Measurements from ENCODE around the gene KLK6. TPM values are rescaled to one million over a fixed set of nuclear protein-coding genes. Genes with fewer than 3 reads are reported as not detected.
A peak's percentile ranks its signal among the peaks of the same experiment; 100 is the strongest.

Gene KLK6
- polyA plus RNA-seq, 2 of the 4 experiments (the other 2 are of a cell fraction): 0.13 TPM; not detected in 1

- WGBS (ENCODE audit: missing lambda C conversion rate): 22% methylated on average over 12 of the region's 12 CpGs
- FAIRE-seq (no peak), DNase-seq (ENCODE audit: low read depth in 1 of 2, low spot score in 1 of 2) (no peak), ATAC-seq (peak; percentile 22 to 30)
- H3K27ac ChIP-seq: no peak overlapping the region
- H3K4me1 ChIP-seq: peaks cover 6% of the 10 kb centered on the region; the same call in 2 of the 3 replicates
- peak overlapping the region; percentile 35 for H3K4me3 ChIP-seq
- ChIA-PET CTCF (interaction anchor here (0.6 to 4.0 kb wide), 6 partner anchors 10 to 164 kb away, joined by 3 to 21 read pairs (median 4); no protein-coding TSS in a partner anchor), POLR2A (no interaction called here)
- no peaks in the 10 kb centered on the region for H3K9me3 ChIP-seq
- H3K4me2 ChIP-seq: peak overlapping the region; percentile 79
- no peak for TF ChIP-seq TFCP2L1 (CRISPR knock-in tag; IDR thresholded peaks at IDR 0.05)
- no peak for TF ChIP-seq SMC3 (IDR thresholded peaks at IDR 0.05)
- no peak for TF ChIP-seq E2F6 (IDR thresholded peaks at IDR 0.05; ENCODE audit: borderline replicate concordance, low read depth)
- TF ChIP-seq ELK1 (IDR thresholded peaks at IDR 0.05; ENCODE audit: low read depth, low read length): no peak
- no peak for TF ChIP-seq HDAC2 (IDR thresholded peaks at IDR 0.05)
Measured at GRCh38 chr19:51002089-51002532, 32.7 kb upstream of the KLK6 start.

- WGBS (ENCODE audit: missing lambda C conversion rate): 32% methylated on average over 6 of the region's 7 CpGs
- DNase-seq (ENCODE audit: low read depth in 1 of 2, low spot score in 1 of 2) (no peak), FAIRE-seq (no peak), ATAC-seq (peak in 1 of 2 experiments; percentile 12; a peak in 1 of 6 replicates)
- Histone ChIP-seq H3K9me3 (no peaks in the 10 kb centered on the region), H3K27ac (no peak within 1 kb of the TSS), H3K4me3 (peak within 1 kb of the TSS; percentile 35), H3K4me2 (peak within 1 kb of the TSS; percentile 79), H3K4me1 (peaks cover 6% of the 10 kb centered on the region; the same call in 2 of the 3 replicates)
- ChIA-PET POLR2A (no interaction called here), CTCF (interaction anchor here (0.6 to 4.0 kb wide), 3 partner anchors 15 to 39 kb away, joined by 3 to 21 read pairs (median 3); no protein-coding TSS in a partner anchor)
- TF ChIP-seq BCL3 (IDR thresholded peaks at IDR 0.05) (no peak), HEYL (CRISPR knock-in tag; IDR thresholded peaks at IDR 0.05) (no peak), BHLHE40 (IDR thresholded peaks at IDR 0.05; ENCODE audit: low read depth, low read length) (no peak), MAX (IDR thresholded peaks at IDR 0.05) (no peak), USF2 (IDR thresholded peaks at IDR 0.05) (no peak), JUNB (IDR thresholded peaks at IDR 0.05) (no peak), HOXB13 (CRISPR knock-in tag; IDR thresholded peaks at IDR 0.05; ENCODE audit: low read depth) (no peak), CHD4 (IDR thresholded peaks at IDR 0.05; ENCODE audit: borderline replicate concordance) (no peak), HOXA7 (CRISPR knock-in tag; IDR thresholded peaks at IDR 0.05) (no peak), CTCF (IDR thresholded peaks at IDR 0.05) (no peak), JUN (IDR thresholded peaks at IDR 0.05) (no peak), HDAC2 (IDR thresholded peaks at IDR 0.05) (no peak), ZSCAN20 (CRISPR knock-in tag; IDR thresholded peaks at IDR 0.05) (no peak), SMC3 (IDR thresholded peaks at IDR 0.05) (no peak), EHF (CRISPR knock-in tag; IDR thresholded peaks at IDR 0.05) (no peak)
Measured at GRCh38 chr19:51001515-51001914, 32.1 kb upstream of the KLK6 start, which contains the start of gene KLK8. TSS of gene KLK8 (minus strand) at chr19:51001604. CDS start at chr19:51001167, 437 bp downstream.
